ENCODE measurements around the gene SEC23A. TPM values are rescaled to one million over a fixed set of nuclear protein-coding genes. Genes with fewer than 3 reads are reported as not detected.

SEC23A gene
- total and polyA plus RNA-seq, 2 of the 13 experiments (the other 11 are each of a cell fraction or from before 2014, with no cell fraction given): 403 to 887 TPM

GRCh38 chr14:39034481-39035296 is 68.3 kb downstream of the SEC23A start (continued):
- TF ChIP-seq ZNF44 (CRISPR knock-in tag; IDR thresholded peaks at IDR 0.05): no peak
- no peak for TF ChIP-seq TMF1 (CRISPR knock-in tag; IDR thresholded peaks at IDR 0.05; ENCODE audit: low read depth)
- TF ChIP-seq CEBPZ (IDR thresholded peaks at IDR 0.05; ENCODE audit: low read length): no peak
- TF ChIP-seq GTF2F1 (IDR thresholded peaks at IDR 0.05; ENCODE audit: low read length): no peak
- TF ChIP-seq GMEB1 (CRISPR knock-in tag; IDR thresholded peaks at IDR 0.05; ENCODE audit: borderline replicate concordance): no peak
- no peak for TF ChIP-seq ZFY (CRISPR knock-in tag; IDR thresholded peaks at IDR 0.05)
- peak; percentile 40; the same call in 1 of the 2 replicates for TF ChIP-seq STAT6 (CRISPR knock-in tag; IDR thresholded peaks at IDR 0.05; ENCODE audit: borderline replicate concordance)
- no peak for TF ChIP-seq ZNF207 (IDR thresholded peaks at IDR 0.05; ENCODE audit: borderline replicate concordance)
- no peak for TF ChIP-seq SKI (IDR thresholded peaks at IDR 0.05; ENCODE audit: partially characterized antibody)
- TF ChIP-seq AFF4 (CRISPR knock-in tag; IDR thresholded peaks at IDR 0.05): no peak
- TF ChIP-seq NKX3-1 (CRISPR knock-in tag; IDR thresholded peaks at IDR 0.05): 0 out of 2 replicates have a peak, but pooled peaks have one; percentile 49
- no peak for TF ChIP-seq XRCC5 (optimal IDR thresholded peaks at IDR 0.05; ENCODE audit: low read length)
- peak; percentile 54; the same call in 1 of the 2 replicates for TF ChIP-seq SNAPC2 (CRISPR knock-in tag; IDR thresholded peaks at IDR 0.05)
- no peak for TF ChIP-seq DRAP1 (CRISPR knock-in tag; IDR thresholded peaks at IDR 0.05)
- no peak for TF ChIP-seq HOXA5 (CRISPR knock-in tag; IDR thresholded peaks at IDR 0.05)
- peak; percentile 79 for TF ChIP-seq SMC3 (IDR thresholded peaks at IDR 0.05; ENCODE audit: low read length)
